ENCODE results near the gene SLC12A5. TPM values are rescaled to one million over a fixed set of nuclear protein-coding genes. Genes with fewer than 3 reads are reported as not detected.

SLC12A5 gene
- total RNA-seq, 1 donor from 2014 or later: 10.4 TPM

DNA sequence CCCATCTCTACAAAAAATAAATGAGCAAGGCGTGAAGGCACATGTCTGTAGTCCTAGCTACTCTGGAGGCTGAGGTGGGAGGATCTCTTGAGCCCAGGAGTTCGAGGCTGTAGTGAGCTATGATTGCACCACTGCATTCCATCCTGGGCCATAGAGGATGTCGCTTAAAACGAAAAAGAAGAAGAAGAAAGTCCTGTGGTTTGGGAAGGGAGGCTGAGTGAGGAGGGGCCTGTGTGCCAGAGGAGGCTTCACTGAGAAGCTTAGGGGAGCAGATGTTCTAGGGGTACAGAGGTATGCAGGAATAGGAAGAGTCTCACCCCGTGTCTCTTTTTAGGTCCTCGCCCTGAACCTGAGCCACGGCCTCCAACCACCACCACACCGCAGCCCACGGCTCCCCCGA lies 16.1 kb upstream of the SLC12A5 start:
- H3K36me3 Mint-ChIP-seq (ENCODE audit: unreplicated experiment): peaks cover 10% of the 10 kb centered on the region
- H3K4me1 Mint-ChIP-seq (ENCODE audit: low read depth, unreplicated experiment): no peaks in the 10 kb centered on the region
- H3K27ac Mint-ChIP-seq (ENCODE audit: unreplicated experiment): no peak overlapping the region
- peaks cover 17% of the 10 kb centered on the region for H3K9me3 Mint-ChIP-seq (ENCODE audit: unreplicated experiment)
- no peak for DNase-seq
- TF ChIP-seq, protein P1, sequence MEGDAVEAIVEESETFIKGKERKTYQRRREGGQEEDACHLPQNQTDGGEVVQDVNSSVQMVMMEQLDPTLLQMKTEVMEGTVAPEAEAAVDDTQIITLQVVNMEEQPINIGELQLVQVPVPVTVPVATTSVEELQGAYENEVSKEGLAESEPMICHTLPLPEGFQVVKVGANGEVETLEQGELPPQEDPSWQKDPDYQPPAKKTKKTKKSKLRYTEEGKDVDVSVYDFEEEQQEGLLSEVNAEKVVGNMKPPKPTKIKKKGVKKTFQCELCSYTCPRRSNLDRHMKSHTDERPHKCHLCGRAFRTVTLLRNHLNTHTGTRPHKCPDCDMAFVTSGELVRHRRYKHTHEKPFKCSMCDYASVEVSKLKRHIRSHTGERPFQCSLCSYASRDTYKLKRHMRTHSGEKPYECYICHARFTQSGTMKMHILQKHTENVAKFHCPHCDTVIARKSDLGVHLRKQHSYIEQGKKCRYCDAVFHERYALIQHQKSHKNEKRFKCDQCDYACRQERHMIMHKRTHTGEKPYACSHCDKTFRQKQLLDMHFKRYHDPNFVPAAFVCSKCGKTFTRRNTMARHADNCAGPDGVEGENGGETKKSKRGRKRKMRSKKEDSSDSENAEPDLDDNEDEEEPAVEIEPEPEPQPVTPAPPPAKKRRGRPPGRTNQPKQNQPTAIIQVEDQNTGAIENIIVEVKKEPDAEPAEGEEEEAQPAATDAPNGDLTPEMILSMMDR (IDR thresholded peaks at IDR 0.05; ENCODE audit: partially characterized antibody, unreplicated experiment): no peak
- no peak overlapping the region for H3K4me3 Mint-ChIP-seq (ENCODE audit: unreplicated experiment)
- peaks cover 11% of the 10 kb centered on the region for H3K27me3 Mint-ChIP-seq (ENCODE audit: unreplicated experiment)

- Mint-ChIP-seq H3K27ac (ENCODE audit: unreplicated experiment) (no peak overlapping the region), H3K4me3 (ENCODE audit: unreplicated experiment) (no peak overlapping the region), H3K4me1 (ENCODE audit: low read depth, unreplicated experiment) (no peaks in the 10 kb centered on the region), H3K9me3 (ENCODE audit: unreplicated experiment) (peaks cover 17% of the 10 kb centered on the region), H3K36me3 (ENCODE audit: unreplicated experiment) (peaks cover 10% of the 10 kb centered on the region), H3K27me3 (ENCODE audit: unreplicated experiment) (peaks cover 11% of the 10 kb centered on the region)
- TF ChIP-seq, protein P1 (IDR thresholded peaks at IDR 0.05; ENCODE audit: partially characterized antibody, unreplicated experiment): no peak
- DNase-seq: no peak
Measured at GRCh38 chr20:46013322-46013828, 15.6 kb upstream of the SLC12A5 start.

- peak; percentile 78 for DNase-seq
- Mint-ChIP-seq H3K4me3 (ENCODE audit: unreplicated experiment) (peak overlapping the region; percentile 50), H3K27me3 (ENCODE audit: unreplicated experiment) (peaks cover 10% of the 10 kb centered on the region), H3K27ac (ENCODE audit: unreplicated experiment) (no peak overlapping the region), H3K36me3 (ENCODE audit: unreplicated experiment) (peaks cover 10% of the 10 kb centered on the region), H3K9me3 (ENCODE audit: unreplicated experiment) (peaks cover 17% of the 10 kb centered on the region), H3K4me1 (ENCODE audit: low read depth, unreplicated experiment) (no peaks in the 10 kb centered on the region)
- TF ChIP-seq, protein P1 (IDR thresholded peaks at IDR 0.05; ENCODE audit: partially characterized antibody, unreplicated experiment): peak; percentile 97
Measured at GRCh38 chr20:46013829-46014516, 15.0 kb upstream of the SLC12A5 start.

- H3K27me3 Mint-ChIP-seq (ENCODE audit: unreplicated experiment): peaks cover 9% of the 10 kb centered on the region
- H3K9me3 Mint-ChIP-seq (ENCODE audit: unreplicated experiment): peaks cover 13% of the 10 kb centered on the region
- no peak overlapping the region for H3K27ac Mint-ChIP-seq (ENCODE audit: unreplicated experiment)
- H3K4me3 Mint-ChIP-seq (ENCODE audit: unreplicated experiment): peak overlapping the region; percentile 70
- H3K4me1 Mint-ChIP-seq (ENCODE audit: low read depth, unreplicated experiment): no peaks in the 10 kb centered on the region
- H3K36me3 Mint-ChIP-seq (ENCODE audit: unreplicated experiment): peaks cover 10% of the 10 kb centered on the region
- TF ChIP-seq, protein P1 (IDR thresholded peaks at IDR 0.05; ENCODE audit: partially characterized antibody, unreplicated experiment): no peak
- no peak for DNase-seq
Measured at GRCh38 chr20:46014517-46015396, 14.3 kb upstream of the SLC12A5 start.
